SK-N-MC (cell line): Measurements from ENCODE around the gene SLC6A6.

Experiments
- DNase-seq: peaks from one replicate; pipeline ENCODE4 v3.0.0-alpha.2; 2011; ENCODE audit warnings: low read depth, low spot score
- H3K27ac ChIP-seq: fragments of 200-600 bp; sonication (generic); 2 replicates; pipeline ENCODE4 v1.5.1; 2016; ENCODE audit warnings: mixed run types
- H3K36me3 ChIP-seq: fragments of 200-600 bp; sonication (generic); 2 replicates; pipeline ENCODE4 v1.6.1; 2017; ENCODE audit warnings: antibody characterized with exemption, low read length, mixed read lengths; ENCODE audit not compliant: insufficient read depth
- H3K4me3 ChIP-seq: fragments of 200-600 bp; sonication (generic); 2 replicates; pipeline ENCODE4 v1.5.1; 2016
- H3K9ac ChIP-seq: fragments of 200-600 bp; sonication (generic); 2 replicates; pipeline ENCODE4 v1.8.0; 2017; ENCODE audit warnings: mixed run types, mixed read lengths; ENCODE audit not compliant: insufficient read length
- H3K9me3 ChIP-seq: fragments of 200-600 bp; sonication (generic); 2 replicates; pipeline ENCODE4 v1.6.1; 2017; ENCODE audit warnings: low read depth, mild to moderate bottlenecking, antibody characterized with exemption, low read length, moderate library complexity, mixed read lengths
- EZH2 ChIP-seq: fragments of 200-600 bp; sonication (generic); IDR thresholded peaks from one replicate; pipeline ENCODE4 v1.6.1; 2017; ENCODE audit warnings: antibody characterized with exemption
- FOXP2 ChIP-seq: optimal IDR thresholded peaks from 2 replicates; pipeline ENCODE3; 2011; ENCODE audit warnings: mild to moderate bottlenecking, moderate library complexity; ENCODE audit not compliant: insufficient read depth; ENCODE audit errors: extremely low read length, control extremely low read depth
- POLR2AphosphoS5 ChIP-seq: IDR thresholded peaks from 2 replicates; pipeline ENCODE4 v1.6.1; 2012; ENCODE audit warnings: mild to moderate bottlenecking, low read depth, low read length, borderline replicate concordance

Gene SLC6A6

DNA sequence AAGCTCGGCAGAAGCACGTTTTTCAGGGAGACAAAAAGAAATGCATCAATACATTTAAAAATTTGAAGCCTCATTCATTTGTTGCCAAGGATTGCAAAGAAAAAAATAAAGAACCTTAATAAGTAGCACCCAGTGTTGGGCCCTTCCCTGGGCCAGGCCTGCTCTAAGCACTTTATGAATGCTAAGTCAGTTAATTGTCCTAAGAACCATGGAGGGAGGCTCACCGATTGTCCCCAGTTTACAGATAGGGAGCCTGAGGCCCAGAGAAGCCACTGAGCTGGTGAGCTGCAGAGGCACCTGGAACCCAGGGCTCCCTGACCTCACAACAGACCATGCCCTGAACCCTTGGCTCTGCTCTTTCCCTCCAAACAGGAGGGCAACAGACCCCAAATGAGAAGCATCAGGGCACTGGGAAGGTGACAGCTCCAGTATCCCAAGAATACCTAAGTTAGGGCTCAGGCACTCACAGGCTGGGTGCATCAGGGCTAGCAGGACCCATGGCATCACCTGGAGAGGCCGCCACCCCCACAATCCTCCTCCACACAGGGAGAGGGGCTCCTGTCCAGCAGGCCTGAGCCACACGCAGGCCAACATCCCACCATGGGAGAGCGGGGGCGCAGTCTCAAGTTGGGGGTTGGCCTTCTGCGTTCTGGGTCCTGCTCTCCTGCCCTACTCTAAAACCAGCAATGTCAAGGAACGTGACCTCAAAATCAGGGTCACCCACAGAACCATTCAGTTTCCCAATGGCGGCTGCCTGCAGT is 133.8 kb downstream of the SLC6A6 start:
- Histone ChIP-seq H3K9me3 (no peaks in the 10 kb centered on the region), H3K9ac (no peak overlapping the region), H3K36me3 (no peaks in the 10 kb centered on the region), H3K4me3 (no peak overlapping the region), H3K27ac (no peak overlapping the region)
- TF ChIP-seq POLR2AphosphoS5, result no peak
- no peak for TF ChIP-seq EZH2
- TF ChIP-seq FOXP2, result no peak
- no peak for DNase-seq

DNA sequence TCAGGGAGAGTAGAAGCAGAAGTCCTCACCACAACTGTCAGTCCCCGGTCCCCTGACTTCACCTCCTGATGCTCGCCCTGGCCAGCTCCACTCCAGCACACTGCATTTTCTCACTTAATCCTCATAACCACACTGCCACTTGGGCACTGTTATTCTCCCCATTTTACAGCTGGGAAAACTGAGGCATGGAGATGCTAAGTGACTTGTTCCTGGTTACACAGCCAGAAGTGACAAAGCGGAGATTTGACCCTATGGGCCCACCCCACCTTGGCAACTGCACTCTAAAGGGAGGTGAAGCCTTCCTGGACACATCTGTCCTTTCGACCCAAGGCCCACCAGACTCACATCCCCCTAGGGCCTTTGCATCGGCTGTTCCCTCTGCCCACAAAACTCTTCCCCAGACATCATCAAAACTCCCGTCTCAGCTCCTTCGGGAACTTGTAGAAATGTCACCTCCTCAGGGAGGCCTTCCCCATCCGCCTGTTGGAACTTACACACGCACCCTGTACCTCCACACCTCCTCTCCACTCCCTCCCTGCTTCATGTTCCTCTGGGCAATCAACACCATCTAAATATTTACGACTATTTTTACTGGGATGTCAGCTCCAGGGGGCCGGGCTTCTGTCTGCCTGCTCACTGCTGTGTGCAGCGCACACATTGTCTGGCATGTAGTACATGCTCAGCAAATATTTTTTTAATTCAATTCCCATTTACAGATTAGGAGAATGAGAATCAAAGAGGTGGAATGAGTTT is 134.6 kb downstream of the SLC6A6 start:
- TF ChIP-seq EZH2 (no peak), FOXP2 (no peak), POLR2AphosphoS5 (no peak)
- DNase-seq, result no peak
- peak overlapping the region; percentile 64; the same call in 1 of the 2 replicates for H3K27ac ChIP-seq
- H3K9ac ChIP-seq, result no peak overlapping the region
- no peaks in the 10 kb centered on the region for H3K9me3 ChIP-seq
- H3K36me3 ChIP-seq, result no peaks in the 10 kb centered on the region
- H3K4me3 ChIP-seq, result no peak overlapping the region

DNA sequence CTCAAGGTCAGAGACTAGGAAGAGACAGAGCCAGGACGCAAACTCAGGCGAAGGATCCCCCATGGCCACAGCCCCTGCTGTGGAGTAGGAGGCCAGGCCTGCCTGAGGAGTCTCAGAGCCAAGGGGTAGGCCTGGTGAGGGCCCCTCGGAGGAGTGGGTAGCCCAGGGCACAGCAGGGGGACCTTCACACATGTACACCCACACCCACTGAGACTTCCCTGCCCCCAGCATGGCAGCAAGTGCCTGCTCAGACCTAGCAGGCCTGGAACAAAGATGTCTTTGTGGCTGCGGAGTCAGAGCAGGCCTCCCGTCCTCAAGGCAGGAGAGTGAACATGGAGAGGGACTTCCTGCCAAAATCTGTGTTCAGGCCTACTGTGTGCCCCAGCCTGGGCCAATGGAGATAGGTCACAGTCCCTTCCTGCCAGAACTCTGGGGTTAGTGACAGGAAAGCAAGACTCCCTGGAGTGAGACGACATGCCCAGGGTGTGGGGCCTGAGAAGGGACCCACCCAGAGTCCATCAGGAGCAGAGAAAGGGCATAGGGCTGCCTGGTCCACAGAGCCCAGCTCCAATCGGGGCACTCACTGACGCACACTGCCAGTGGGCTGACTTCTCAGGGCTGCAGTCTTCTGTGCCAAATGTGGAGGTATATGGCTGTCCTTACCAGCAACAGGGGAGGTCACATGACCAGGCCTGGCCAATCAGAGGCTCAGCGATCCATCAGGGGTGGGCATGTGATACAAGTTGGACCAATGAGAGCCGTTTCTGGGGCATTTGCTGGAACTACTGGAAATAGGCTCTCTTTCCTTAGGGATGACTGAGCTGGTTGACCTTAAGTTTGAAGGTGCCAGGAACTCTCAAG is 135.4 kb downstream of the SLC6A6 start:
- Histone ChIP-seq H3K36me3 (no peaks in the 10 kb centered on the region), H3K9me3 (no peaks in the 10 kb centered on the region), H3K9ac (no peak overlapping the region), H3K4me3 (no peak overlapping the region), H3K27ac (peak overlapping the region; percentile 64; the same call in 1 of the 2 replicates)
- DNase-seq, result no peak
- no peak for TF ChIP-seq POLR2AphosphoS5
- TF ChIP-seq FOXP2, result no peak
- TF ChIP-seq EZH2, result no peak

DNA sequence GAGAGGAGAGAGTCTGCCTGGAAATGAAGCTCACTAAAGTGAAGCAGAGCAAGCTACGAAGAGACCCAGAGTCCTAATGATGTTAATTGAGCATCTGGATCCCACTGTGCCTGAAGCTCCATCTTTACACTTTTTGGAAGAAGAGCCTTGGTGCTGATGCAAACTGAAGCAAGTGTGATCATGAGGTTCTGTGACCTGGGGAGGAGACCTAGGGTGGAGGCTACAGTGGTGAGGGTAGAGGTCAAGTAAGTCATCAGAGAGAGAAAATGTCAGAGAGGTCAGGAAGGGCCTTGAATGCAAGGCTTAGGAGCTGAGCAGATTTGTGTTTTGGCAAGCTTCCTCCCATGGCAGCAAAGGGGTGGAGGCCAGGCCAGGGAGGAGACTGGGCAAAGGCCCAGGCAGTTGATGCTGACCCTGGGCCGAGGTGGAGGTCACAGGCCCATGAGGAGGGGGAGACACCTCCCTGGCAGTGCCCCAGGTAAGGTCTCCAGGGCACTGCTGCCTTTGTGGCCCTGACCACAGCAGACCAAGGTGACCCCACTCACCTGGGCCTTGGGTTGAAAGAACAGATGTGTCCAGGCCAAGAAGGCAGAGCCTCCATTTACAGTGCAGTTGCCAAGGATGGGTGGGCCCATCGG is 136.2 kb downstream of the SLC6A6 start:
- no peak overlapping the region for H3K4me3 ChIP-seq

More for the DNA sequence above, 136.2 kb downstream of the SLC6A6 start:
- no peak for DNase-seq
- TF ChIP-seq FOXP2 (no peak), EZH2 (no peak), POLR2AphosphoS5 (no peak)
- Histone ChIP-seq H3K9ac (no peak overlapping the region), H3K36me3 (no peaks in the 10 kb centered on the region), H3K27ac (no peak overlapping the region), H3K9me3 (no peaks in the 10 kb centered on the region)
